IPS-18c (cell line): ENCODE data around the gene KRT86.
"Not testable (repeated sequence)": the region's sequence is repeated elsewhere in the genome, so short reads cannot be mapped to it uniquely, and the experiment has no call there.

Source experiments
- H3K4me3 ChIP-seq: 2 replicates; pipeline ENCODE4 v1.7.0; 2013; ENCODE audit warnings: low read depth, mild to moderate bottlenecking, low read length, moderate library complexity; ENCODE audit not compliant: insufficient read depth
- H3K9me3 ChIP-seq: one replicate; pipeline ENCODE4 v1.6.1; 2013; ENCODE audit warnings: mild to moderate bottlenecking, low read length, moderate library complexity; ENCODE audit not compliant: control insufficient read depth, insufficient read depth

The KRT86 gene

GRCh38 chr12:52331833-52332232 is 57.4 kb downstream of the KRT86 start:
- H3K9me3 ChIP-seq, result no peaks in the 10 kb centered on the region
- H3K4me3 ChIP-seq, result no peak overlapping the region

DNA sequence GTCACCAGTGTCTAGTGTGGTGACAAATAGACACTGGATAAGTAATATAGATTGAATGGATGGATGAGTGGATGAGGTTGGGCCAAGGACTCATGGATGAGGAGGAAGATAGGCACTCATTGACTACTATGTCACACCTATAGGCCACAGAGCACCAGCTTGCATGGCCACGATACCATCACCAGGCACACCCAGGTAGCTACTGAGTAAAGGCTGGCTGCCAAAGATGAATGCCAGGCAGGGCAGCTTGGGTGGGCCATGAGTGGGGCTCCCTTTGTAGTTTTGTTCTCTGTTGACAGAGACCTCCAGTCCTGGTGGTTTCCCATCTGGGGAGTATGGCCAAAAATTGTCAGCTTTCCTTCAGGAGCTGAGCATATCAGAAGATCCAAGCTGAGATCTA is 57.9 kb downstream of the KRT86 start:
- no peak overlapping the region for H3K4me3 ChIP-seq

DNA sequence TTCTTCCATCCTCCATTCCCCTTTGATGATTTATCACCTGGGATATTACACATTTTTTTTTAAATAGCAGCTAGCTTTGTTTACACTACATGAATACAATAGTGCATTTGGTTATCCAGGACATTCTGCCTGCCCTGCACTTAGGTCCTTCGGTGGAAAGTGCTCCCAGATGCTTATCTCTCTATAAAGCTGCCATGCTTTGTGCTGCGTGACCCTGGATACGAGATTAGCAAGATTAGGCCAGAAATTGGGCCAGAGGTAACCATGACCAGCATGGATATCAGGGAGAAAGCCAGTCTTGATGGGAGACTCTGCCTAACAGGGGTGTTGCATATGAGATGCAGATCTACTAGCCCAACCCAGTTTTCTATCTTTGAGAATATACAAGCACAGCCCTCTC is 58.9 kb downstream of the KRT86 start:
- H3K4me3 ChIP-seq, result no peak overlapping the region
- no peaks in the 10 kb centered on the region for H3K9me3 ChIP-seq

More for the DNA sequence above, 57.9 kb downstream of the KRT86 start:
- no peaks in the 10 kb centered on the region for H3K9me3 ChIP-seq

GRCh38 chr12:52334185-52334584 is 59.7 kb downstream of the KRT86 start:
- H3K4me3 ChIP-seq, result no peak overlapping the region
- no peaks in the 10 kb centered on the region for H3K9me3 ChIP-seq

DNA sequence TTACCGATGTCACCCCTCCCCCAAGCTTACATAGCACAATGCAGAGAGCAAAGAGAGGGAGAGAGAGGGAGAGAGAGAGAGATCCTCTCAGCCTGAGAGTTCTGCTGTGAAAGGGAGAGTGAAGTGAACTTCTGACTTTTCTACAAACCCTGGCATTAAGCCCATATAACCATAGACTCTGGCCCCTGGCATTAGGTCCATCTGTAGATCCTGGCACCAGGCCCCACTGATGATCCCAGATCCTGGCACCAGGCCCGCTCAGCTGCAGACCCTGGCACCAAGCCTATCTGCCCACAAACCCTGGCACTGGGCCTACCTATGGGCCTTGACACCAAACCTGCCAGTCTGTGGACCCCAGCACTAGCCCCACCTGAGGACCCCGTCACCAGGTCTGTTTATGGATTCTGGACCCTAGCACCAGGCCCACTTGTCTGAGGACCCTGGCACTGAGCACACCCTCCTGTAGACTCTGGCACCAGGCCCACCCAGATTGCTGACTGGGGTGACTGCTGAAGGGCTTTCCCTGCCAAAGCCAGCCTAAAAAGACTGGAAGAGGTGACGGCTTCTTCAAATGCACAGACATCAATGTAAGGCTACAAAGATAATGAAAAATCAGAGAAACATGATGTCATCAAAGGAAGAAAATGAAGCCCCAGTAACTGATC is 61.3 kb downstream of the KRT86 start:
- H3K9me3 ChIP-seq, result no peaks in the 10 kb centered on the region
- H3K4me3 ChIP-seq, result no peak overlapping the region

- Histone ChIP-seq H3K4me3 (no peak overlapping the region), H3K9me3 (no peaks in the 10 kb centered on the region)
Observed at GRCh38 chr12:52336641-52337040, 62.2 kb downstream of the KRT86 start.

DNA sequence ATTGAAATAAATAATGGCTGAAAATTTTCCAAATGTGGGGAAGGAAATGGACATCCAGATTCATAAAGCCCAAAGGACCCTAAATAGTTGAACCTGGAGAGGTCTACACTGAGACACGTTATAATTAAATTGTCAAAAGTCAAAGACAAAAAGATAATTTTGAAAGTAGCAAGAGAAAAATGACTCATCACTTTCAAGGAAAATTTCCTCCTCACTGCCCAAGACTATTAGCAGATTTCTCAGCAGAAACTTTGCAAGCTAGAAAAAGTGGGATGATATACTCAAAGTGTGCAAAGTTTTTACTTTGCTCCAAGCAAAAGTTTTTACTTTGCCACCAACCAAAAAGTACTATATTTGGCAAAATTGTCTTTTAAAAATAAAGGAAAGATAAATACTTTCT is 62.6 kb downstream of the KRT86 start:
- Histone ChIP-seq H3K4me3 (no peak overlapping the region), H3K9me3 (no peaks in the 10 kb centered on the region)

DNA sequence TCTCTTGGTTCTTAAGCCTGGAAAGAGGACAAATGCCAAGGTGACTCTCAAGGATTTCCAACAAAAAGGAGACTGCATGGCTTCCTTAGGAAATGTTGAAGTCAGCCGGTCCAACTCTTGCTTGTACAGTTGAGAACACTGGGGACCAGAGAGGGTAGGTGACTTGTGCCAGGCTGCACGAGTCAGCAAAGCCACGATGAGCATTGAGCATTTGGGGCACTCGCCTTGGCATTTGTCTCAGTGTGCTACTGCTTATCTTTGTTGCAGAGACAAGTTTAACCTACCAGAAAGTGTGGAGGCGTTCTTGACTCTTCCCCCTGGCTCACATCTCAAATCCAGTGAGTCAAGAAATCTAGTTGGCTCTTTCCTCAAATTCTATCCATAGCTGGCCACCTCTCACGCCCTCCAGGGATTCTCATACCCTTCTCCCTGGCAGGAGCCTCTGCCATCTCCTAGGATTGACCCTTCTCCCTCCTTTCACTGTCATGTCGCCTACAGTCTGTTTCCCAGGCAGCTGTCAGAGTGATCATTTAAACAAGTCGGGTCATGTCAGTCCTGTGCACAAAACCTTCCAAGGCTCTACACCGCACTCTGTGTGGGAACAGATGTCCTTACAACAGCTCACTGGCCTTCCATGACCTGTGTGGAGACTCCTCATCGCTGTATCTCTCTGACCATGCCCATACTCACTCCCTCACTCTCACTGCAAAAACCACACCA is 64.0 kb downstream of the KRT86 start:
- Histone ChIP-seq H3K4me3 (no peak overlapping the region), H3K9me3 (no peaks in the 10 kb centered on the region)

DNA sequence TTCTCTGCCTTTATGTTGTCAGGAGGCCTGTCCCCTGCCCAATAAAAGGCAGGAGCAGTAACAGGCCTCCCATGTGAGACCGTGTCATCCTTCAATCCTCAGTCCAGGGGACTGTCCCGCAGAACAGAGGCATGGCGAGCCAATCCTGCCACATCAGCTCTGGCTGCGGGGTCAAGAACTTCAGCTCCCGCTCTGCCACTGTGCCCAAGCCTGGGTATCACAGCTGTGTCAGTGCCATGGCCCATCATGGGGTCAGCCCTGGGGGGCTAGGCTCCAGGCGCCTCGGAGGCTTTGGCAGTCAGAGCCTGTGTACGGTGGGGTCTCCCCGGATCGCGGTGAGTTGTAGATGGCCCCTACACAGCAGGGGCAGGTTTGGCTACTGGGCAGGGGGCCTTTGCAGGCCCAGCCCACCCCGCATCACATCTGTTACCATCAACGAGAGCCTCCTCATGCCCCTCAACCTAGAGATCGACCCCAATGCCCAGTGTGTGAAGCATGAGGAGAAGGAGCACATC is 66.7 kb downstream of the KRT86 start:
- no peaks in the 10 kb centered on the region for H3K9me3 ChIP-seq
- no peak overlapping the region for H3K4me3 ChIP-seq

- Histone ChIP-seq H3K4me3 (no peak overlapping the region), H3K9me3 (no peaks in the 10 kb centered on the region)
Observed at GRCh38 chr12:52342781-52343490, 68.5 kb downstream of the KRT86 start.

- Histone ChIP-seq H3K9me3 (no peaks in the 10 kb centered on the region), H3K4me3 (no peak overlapping the region)
Observed at GRCh38 chr12:52343550-52343949, 69.1 kb downstream of the KRT86 start.

DNA sequence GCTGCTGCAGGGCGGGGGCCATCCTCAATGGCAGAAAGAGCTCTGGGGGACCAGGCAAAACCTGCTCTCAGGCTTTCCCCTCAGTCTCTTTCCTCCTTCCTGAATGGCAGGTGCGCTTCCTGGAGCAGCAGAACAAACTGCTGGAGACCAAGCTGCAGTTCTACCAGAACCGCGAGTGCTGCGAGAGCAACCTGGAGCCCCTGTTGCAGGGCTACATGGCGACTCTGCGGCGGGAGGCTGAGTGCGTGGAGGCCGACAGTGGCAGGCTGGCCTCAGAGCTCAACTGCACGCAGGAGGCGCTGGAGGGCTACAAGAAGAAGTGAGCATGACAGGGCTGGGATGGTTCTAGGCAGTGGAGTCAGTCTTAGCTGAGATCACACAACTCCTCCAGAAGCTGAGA is 69.7 kb downstream of the KRT86 start:
- Histone ChIP-seq H3K9me3 (no peaks in the 10 kb centered on the region), H3K4me3 (no peak overlapping the region)

DNA sequence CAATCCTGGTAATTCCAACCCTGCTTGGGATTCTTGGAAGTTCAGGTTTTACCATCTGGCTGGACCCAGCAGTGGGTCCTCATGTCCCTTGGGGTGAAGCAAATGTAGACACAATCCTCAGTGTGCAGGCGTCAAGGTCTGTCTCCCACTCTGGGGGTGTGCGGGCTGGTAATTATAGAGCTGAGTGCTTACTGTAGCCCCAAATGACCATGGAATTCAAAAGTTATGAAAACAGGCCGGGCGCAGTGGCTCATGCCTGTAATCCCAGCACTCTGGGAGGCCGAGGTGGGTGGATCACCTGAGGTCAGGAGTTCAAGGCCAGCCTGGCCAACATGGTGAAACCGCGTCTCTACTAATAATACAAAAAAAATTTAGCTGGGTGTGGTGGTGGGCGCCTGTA is 70.6 kb downstream of the KRT86 start:
- not testable (repeated sequence) for H3K9me3 ChIP-seq

DNA sequence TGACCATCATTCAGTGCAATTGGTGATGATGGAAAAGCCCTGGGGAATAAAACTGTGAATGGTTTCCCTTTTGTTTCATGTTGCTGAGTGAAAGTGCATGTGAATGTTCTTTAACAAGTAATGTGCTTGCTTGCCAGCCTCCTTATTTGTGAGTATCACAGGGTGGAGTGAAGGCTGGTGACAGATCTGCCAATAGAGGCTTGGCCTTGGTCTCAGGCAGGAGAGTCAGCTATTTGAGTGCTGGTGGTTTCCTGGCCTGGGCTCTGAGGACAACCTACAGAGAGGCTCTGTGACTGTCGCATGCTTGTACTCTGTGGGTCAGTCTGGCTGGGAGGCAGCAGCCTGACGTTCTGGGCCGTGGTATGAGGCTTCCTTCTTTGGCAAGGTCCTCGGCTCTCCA is 72.1 kb downstream of the KRT86 start:
- Histone ChIP-seq H3K4me3 (no peak overlapping the region), H3K9me3 (no peaks in the 10 kb centered on the region)

More for the DNA sequence above, 70.6 kb downstream of the KRT86 start:
- H3K4me3 ChIP-seq, result not testable (repeated sequence)

GRCh38 chr12:52347016-52347415 is 72.6 kb downstream of the KRT86 start:
- Histone ChIP-seq H3K4me3 (no peak overlapping the region), H3K9me3 (no peaks in the 10 kb centered on the region)

DNA sequence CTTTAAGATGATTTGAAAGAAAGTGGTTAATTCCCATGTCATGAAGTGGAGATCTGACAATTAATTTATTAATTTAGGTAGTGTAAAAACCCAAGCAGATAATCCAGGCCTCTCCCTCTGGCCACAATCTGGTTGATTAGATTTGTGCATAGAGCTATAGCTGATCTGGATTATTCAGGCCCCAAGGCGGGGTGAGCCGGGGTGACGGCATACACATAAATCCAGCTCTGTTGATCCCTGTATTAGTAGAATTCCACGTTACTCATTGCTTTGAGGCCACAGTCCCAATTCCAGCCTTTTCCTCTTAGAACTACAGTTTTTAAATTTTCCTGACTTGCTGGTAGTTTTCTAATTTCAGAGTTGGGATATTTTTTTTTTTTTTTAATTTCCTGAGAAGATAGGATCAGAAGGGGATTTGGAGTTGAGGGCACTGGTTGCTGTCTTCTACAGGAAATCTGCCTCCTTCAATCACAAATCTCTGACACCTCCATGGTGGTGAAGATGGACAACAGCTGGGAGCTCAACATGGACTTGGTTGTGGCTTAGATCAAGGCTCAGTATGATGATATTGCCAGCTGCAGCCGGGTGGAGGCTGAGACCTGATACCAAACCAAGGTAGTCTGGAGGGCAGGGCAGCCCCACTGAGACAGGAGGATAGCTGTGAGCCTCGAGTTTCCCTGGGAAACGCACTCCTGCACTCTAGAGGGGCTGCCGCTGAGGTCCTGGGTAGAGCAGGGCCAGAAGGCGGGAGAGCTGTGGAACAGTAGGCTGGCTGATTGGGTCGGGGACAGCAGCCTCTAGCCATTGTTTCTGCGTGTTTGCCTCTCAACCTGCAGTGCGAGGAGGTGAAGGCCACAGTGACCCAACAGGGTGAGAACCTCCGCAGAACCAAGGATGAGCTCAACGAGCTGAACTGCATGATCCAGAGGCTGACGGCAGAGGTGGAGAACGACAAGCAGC is 73.4 kb downstream of the KRT86 start:
- no peak overlapping the region for H3K4me3 ChIP-seq
- H3K9me3 ChIP-seq, result no peaks in the 10 kb centered on the region

- H3K9me3 ChIP-seq, result no peaks in the 10 kb centered on the region
- H3K4me3 ChIP-seq, result no peak overlapping the region
Observed at GRCh38 chr12:52349196-52349595, 74.8 kb downstream of the KRT86 start.
